NCI-H187 (cell line): ENCODE measurements around the gene EFEMP2.

Source experiments
- DNase-seq, 2 experiments: peaks; one replicate each; lab custom pipeline; 2025; lab: John Stamatoyannopoulos, UW

EFEMP2 gene

GRCh38 chr11:65872586-65873317, at the start of gene EFEMP2:
Gene EFEMP2, minus strand, starts transcription at chr11:65872800. Its CDS starts 446 bp downstream, at chr11:65872354.
- no peak for DNase-seq

GRCh38 chr11:65921876-65922275, 49.3 kb upstream of the EFEMP2 start:
- DNase-seq, result no peak

- no peak for DNase-seq
Observed at GRCh38 chr11:65921033-65921555, 48.5 kb upstream of the EFEMP2 start.

DNA sequence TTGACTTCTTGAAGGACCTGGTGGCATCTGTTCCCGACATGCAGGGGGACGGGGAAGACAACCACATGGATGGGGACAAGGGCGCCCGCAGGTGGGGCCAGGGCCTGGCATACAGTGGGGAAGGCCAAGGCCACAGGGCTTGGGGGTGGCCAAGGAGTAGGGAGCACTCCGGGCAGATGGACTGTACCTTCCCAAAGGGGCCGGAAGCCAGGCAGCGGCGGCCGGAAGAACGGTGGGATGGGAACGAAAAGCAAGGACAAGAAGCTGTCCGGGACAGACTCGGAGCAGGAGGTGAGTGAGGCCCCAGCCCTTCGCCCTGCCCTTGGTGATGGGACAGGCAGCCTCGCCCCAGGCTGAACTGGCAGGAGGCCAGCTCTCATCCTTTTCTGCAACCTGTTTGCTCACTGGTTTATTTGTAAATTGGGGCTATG, 47.8 kb upstream of the EFEMP2 start:
- no peak for DNase-seq

GRCh38 chr11:65919573-65920371, 47.2 kb upstream of the EFEMP2 start:
- no peak for DNase-seq

DNA sequence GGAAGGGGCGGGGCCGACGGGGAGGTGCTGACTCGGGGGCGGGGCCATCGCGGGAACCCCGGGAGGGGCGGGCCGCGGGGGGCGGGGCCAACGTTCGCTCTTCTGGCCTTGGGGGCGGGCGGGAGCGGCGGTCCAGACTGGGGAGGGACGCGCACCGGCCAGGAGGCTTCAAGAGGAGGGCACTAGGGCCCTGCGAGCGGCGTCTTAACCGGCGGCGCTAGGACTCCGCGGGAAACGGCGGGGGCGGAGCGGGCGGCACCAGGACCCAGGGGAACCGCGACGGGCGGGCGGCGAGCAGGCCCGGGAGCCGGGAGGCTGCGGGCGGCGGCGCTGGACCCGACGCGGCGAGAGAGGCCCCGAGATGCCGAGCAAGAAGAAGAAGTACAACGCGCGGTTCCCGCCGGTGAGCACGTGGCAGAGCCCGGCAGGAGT, 46.6 kb upstream of the EFEMP2 start, which contains the start of gene DRAP1:
TSS of gene DRAP1 (plus strand) at position 286 of the 432 bp plus-strand sequence. CDS start at position 362, 76 bp downstream.
- DNase-seq, result peak; percentile 84 to 98

- no peak for DNase-seq
Observed at GRCh38 chr11:65918211-65919140, 45.9 kb upstream of the EFEMP2 start, which contains the start of gene C11orf68. Gene C11orf68, minus strand, starts transcription at chr11:65919062. Its CDS starts 31 bp downstream, at chr11:65919031.

GRCh38 chr11:65917434-65918210, 45.0 kb upstream of the EFEMP2 start:
- no peak for DNase-seq

DNA sequence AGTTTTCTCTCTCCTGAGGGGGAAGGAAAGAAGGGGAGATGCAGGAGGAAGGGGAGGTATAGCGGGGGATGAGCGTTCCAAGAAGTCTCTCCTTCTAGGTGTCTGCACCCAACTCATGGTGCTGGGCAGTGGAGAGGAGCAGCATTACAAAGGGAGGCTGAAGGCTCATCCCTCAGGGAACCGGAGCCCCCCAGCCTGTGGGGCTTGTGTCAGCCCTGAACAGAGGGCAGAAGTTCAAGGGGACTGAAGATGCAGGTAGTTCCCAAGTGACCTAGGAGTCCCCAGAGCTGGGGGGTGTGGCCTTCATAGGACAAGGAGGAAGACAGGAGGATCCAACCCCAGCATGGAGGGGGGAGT, 44.5 kb upstream of the EFEMP2 start:
- no peak for DNase-seq

DNA sequence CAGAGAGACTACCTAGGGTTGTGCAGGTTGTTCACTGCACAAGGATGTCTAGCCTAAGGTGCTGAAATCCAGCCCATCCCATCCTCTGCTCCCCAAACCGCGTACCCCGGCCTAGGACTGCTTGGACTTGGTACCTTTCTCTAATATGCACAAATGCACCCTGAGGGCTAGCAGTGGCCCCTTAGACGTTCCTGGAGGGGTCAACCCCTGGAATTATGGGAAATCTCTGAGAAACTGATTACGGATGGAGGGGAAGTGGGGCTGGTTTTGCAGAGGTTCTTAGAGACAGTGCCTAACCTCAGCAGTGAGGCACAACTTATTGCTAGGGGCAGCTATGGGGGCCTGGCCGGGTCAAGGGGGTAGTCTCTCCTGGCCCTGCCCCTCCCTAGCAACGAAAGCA, 43.8 kb upstream of the EFEMP2 start:
- no peak for DNase-seq

GRCh38 chr11:65915821-65916251, 43.2 kb upstream of the EFEMP2 start:
- no peak for DNase-seq

GRCh38 chr11:65915101-65915820, 42.7 kb upstream of the EFEMP2 start:
- no peak for DNase-seq

GRCh38 chr11:65912845-65913244, 40.2 kb upstream of the EFEMP2 start:
- no peak for DNase-seq

DNA sequence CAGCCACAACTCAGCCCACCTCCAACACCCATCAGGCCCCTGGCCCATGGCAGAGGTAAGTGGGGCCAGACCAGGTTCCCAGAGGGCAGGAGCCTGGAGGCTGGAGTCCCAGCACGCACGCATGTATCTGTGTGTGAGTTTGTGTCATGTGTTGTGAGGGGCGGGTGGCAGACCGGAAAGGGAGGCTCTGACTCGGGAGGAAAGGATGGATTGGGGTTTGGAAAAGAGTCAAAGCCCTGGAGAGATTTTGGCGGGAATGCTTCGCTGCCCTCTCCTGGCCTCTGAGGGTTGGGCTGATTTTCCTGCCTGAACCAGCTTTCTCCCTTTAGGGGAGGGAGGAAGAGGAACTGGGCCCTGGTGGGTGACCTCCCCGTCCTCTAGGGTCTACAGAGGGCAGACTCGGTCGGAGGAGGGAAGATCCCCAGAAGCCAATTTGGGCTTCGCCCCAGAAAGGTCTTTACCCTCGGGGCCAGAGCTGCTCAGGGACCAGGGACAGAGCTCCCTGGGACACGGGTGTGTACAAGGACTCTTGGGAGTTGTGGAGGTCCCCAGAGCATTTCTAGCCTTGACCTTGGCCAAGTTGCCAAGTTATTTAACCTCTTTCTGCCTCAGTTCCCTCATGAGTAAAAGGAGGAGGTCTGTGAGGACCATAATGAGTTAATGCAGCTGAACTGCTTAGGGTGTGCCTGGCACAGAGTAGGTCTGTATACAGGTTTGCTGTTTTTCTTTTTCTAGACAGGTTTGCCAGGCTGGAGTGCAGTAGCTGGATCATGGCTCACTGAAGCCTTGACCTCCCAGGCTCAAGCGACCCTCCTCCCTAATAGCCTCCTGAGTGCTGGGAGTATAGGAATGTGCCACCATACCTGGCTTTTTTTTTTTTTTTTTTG, 39.3 kb upstream of the EFEMP2 start:
- no peak for DNase-seq

DNA sequence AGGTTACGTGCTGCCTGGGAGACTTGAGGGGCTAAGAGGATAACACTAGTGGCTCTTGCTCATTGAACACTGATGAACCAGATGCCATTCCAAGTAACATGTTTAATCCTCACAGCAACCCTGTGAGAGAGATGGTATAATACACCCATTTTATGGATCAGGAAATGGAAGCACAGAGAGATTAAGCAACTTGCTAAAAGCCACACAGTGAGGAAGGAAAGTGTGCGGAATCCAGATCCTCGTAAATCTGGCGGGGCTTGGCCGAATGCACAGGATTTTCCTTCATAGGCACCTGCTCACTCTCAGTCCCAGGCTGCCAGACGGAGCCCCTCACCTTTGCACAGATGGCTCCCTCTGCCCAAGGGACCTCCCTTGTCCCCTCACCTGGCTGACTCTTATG, 35.3 kb upstream of the EFEMP2 start:
- no peak for DNase-seq

DNA sequence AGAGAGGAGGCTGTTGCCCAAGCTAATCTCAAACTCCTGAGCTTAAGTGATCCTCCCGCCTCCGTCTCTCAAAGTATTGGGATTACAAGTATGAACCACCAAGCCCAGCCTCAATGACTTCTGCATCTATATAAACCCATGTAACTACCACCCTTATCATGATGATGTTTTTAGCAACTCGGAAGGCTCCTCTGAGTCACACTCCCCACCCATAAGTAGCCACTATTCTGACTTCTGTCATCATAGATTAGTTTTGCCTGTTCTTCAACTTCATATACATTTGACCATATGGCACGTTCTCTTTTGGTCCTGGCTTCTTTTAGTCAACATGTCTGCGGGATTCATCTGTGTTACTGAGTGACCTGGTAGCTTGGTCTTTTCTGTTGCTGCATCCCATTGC, 34.0 kb upstream of the EFEMP2 start:
- DNase-seq, result no peak

DNA sequence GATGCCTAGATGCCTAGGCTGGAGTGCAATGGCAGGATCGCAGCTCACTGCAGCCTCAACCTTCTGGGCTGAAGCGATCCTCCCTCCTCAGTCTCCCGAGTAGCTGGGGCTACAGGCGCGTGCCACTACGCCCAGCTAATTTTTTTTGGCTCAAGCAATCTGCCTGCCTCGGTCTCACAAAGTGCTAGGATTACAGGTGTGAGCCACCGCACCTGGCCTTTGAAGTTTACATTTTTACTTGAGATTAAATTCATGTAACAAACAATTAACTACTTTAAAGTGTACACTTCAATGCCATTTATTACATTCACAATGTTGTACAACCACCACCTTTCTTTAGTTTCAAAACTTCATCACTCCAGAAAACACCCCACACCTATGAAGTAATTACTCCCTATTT, 31.1 kb upstream of the EFEMP2 start:
- DNase-seq, result no peak

GRCh38 chr11:65903068-65903481, 30.5 kb upstream of the EFEMP2 start:
- DNase-seq, result no peak

GRCh38 chr11:65900899-65901180, 28.2 kb upstream of the EFEMP2 start:
- DNase-seq, result no peak
